ENCODE measurements around the gene LHFPL6.

DNA sequence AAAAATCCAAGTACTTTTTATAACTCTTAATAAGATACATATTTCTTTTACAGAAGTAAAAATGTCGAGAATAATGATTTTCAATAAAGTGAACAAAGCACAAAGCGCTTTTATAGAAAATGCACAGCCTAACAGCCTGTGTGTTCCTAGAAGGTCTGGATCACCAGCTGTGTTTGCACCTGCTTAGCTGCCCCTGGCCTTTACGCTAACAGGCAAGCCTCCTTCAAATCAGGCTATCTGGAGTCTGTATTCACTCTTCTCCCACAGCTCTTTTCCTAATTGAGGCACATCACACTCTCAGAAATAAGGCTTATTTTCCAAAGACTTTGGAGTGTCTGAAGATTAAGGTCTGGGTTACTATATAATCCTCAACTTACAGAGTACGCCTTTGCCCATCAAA is 183.1 kb downstream of the LHFPL6 start:
- no peak for TF ChIP-seq POLR2AphosphoS5 (IDR thresholded peaks at IDR 0.05; ENCODE audit: low read depth, low read length)
- no peak for TF ChIP-seq TAF1 (IDR thresholded peaks at IDR 0.05; ENCODE audit: borderline replicate concordance, insufficient read depth, low read length)
- TF ChIP-seq, protein P1, sequence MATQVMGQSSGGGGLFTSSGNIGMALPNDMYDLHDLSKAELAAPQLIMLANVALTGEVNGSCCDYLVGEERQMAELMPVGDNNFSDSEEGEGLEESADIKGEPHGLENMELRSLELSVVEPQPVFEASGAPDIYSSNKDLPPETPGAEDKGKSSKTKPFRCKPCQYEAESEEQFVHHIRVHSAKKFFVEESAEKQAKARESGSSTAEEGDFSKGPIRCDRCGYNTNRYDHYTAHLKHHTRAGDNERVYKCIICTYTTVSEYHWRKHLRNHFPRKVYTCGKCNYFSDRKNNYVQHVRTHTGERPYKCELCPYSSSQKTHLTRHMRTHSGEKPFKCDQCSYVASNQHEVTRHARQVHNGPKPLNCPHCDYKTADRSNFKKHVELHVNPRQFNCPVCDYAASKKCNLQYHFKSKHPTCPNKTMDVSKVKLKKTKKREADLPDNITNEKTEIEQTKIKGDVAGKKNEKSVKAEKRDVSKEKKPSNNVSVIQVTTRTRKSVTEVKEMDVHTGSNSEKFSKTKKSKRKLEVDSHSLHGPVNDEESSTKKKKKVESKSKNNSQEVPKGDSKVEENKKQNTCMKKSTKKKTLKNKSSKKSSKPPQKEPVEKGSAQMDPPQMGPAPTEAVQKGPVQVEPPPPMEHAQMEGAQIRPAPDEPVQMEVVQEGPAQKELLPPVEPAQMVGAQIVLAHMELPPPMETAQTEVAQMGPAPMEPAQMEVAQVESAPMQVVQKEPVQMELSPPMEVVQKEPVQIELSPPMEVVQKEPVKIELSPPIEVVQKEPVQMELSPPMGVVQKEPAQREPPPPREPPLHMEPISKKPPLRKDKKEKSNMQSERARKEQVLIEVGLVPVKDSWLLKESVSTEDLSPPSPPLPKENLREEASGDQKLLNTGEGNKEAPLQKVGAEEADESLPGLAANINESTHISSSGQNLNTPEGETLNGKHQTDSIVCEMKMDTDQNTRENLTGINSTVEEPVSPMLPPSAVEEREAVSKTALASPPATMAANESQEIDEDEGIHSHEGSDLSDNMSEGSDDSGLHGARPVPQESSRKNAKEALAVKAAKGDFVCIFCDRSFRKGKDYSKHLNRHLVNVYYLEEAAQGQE (IDR thresholded peaks at IDR 0.05; ENCODE audit: insufficient read depth in 1 of 2, low read depth in 2 of 2, low read length in 2 of 2): no peak
- TF ChIP-seq FOXP2 (optimal IDR thresholded peaks at IDR 0.05; ENCODE audit: borderline replicate concordance, extremely low read depth, extremely low read length, insufficient read depth): no peak
